ENCODE results near the gene UBR4. TPM values are rescaled to one million over a fixed set of nuclear protein-coding genes. Genes with fewer than 3 reads are reported as not detected.

The UBR4 gene
- total and polyA plus RNA-seq, 3 donors from 2014 or later, result 301 to 708 (median 613) TPM

DNA sequence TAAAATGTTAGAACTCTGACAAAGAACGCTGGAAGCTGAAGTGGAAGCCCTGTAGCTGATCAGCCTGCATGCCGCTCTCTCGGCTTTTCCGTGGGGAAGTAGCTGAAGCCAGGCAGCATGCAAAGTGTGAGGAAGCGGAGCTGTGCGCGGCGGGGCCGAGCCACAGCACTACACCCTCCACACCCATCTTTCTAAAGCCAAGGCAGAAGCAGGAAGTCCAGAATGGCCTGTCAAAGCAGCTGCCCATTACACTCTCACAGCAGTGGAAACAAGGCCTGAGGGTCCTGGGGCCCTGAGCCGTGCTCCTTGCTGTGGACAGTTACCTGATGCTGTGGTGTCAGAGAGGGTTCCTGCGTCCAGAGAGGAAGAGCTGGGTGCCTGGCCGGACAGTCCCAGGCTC, 69.6 kb downstream of the UBR4 start:
- Histone ChIP-seq H3K4me1 (no peaks in the 10 kb centered on the region), H3K9me3 (no peaks in the 10 kb centered on the region), H3K27me3 (no peaks in the 10 kb centered on the region), H3K27ac (no peak overlapping the region), H3K36me3 (ENCODE audit: low read depth, missing control alignments) (no peaks in the 10 kb centered on the region), H3K4me3 (no peak overlapping the region)
- no peak for DNase-seq
- 91% methylated on average over 9 to 12 of the region's 12 CpGs for WGBS, 2 donors
- no peak for TF ChIP-seq POLR2A (IDR thresholded peaks at IDR 0.05)
- TF ChIP-seq, protein P1, sequence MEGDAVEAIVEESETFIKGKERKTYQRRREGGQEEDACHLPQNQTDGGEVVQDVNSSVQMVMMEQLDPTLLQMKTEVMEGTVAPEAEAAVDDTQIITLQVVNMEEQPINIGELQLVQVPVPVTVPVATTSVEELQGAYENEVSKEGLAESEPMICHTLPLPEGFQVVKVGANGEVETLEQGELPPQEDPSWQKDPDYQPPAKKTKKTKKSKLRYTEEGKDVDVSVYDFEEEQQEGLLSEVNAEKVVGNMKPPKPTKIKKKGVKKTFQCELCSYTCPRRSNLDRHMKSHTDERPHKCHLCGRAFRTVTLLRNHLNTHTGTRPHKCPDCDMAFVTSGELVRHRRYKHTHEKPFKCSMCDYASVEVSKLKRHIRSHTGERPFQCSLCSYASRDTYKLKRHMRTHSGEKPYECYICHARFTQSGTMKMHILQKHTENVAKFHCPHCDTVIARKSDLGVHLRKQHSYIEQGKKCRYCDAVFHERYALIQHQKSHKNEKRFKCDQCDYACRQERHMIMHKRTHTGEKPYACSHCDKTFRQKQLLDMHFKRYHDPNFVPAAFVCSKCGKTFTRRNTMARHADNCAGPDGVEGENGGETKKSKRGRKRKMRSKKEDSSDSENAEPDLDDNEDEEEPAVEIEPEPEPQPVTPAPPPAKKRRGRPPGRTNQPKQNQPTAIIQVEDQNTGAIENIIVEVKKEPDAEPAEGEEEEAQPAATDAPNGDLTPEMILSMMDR (IDR thresholded peaks at IDR 0.05), result no peak
- intact Hi-C loops (cut with DNase I; ENCODE audit: low total_unique reads), result no loop called here

DNA sequence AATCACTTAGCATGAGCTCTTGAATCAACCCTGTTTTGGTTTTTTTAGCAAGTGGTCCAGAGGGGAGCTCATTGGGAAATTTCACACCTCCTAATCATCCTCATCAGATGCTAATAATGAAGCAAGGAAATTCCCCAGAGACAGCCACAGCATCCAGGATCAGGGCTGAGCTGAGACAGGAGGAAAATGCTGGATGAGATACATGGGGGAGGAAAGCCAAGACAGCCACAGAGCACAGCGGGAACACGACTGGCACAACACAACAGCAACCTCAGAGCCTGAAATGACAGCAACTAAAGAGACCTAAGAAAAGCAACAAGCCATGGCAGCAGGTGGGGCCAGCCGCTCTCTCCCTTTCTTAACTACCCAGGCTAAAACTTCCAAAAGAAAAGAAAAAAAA, 70.4 kb downstream of the UBR4 start:
- no peak for TF ChIP-seq POLR2A (IDR thresholded peaks at IDR 0.05)
- TF ChIP-seq, protein P1 (IDR thresholded peaks at IDR 0.05), result no peak
- no peak overlapping the region for H3K27ac ChIP-seq
- no peak overlapping the region for H3K4me3 ChIP-seq
- no peaks in the 10 kb centered on the region for H3K4me1 ChIP-seq
- H3K9me3 ChIP-seq, result no peaks in the 10 kb centered on the region
- H3K36me3 ChIP-seq (ENCODE audit: low read depth, missing control alignments), result no peaks in the 10 kb centered on the region
- intact Hi-C loops (cut with DNase I; ENCODE audit: low total_unique reads), result no loop called here
- DNase-seq, result no peak
- 65 to 77% methylated on average over 3 of the region's 3 CpGs for WGBS, 2 donors
- H3K27me3 ChIP-seq, result no peaks in the 10 kb centered on the region

DNA sequence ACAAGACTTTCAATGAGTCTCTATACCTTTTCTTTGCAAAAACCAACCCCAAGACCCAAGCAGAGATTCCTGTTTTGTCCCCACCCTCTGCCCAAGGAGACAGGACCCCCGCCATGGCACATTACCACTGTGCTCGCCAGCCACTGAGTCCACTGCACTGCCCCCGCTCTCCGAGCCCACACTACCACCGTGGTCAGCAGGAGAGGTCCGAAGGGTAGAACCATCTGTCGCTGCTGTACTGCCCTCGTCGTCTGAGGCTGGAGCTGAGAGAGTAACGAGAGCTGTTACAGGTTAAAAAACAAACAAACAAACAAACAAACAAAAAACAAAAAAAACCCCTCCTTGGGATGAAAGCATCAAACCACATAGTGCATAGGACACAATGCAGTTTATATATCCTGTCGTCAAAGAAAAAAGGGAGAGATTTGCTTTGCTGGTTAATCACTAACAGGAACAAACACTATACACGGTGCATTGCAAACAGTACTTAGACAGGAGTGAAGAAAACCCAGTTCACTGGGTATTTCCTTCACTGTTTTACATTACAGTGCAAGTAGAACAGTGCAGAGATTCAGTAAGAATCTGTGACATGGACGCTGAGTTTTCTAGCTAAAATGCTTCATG, 71.0 kb downstream of the UBR4 start:
- TF ChIP-seq, protein P1 (IDR thresholded peaks at IDR 0.05), result no peak
- no peak for TF ChIP-seq POLR2A (IDR thresholded peaks at IDR 0.05)
- Histone ChIP-seq H3K36me3 (ENCODE audit: low read depth, missing control alignments) (no peaks in the 10 kb centered on the region), H3K27me3 (no peaks in the 10 kb centered on the region), H3K4me1 (no peaks in the 10 kb centered on the region), H3K9me3 (no peaks in the 10 kb centered on the region), H3K4me3 (no peak overlapping the region), H3K27ac (no peak overlapping the region)
- no peak for DNase-seq
- intact Hi-C loops (cut with DNase I; ENCODE audit: low total_unique reads), result no loop called here
- WGBS, 2 donors, result 78 to 79% methylated on average over 13 of the region's 13 CpGs

DNA sequence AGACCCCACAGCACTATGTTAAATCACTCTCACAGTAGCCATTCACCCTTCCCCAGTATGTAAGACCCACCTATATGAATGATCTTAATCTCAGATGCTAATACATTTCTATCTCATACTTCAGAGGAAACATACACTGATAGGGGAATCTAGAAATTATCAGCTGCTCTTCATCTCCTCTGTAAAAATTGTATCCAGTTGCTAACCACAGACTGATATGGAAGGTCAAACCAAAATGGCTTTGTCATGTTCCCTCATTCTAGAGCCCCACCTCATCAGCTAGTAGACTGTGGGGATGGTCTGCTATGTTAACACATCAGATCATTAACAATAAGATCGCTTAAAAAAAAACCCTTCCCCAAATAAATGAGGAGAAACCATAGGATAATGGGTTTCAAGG, 71.7 kb downstream of the UBR4 start:
- TF ChIP-seq POLR2A (IDR thresholded peaks at IDR 0.05), result no peak
- TF ChIP-seq, protein P1 (IDR thresholded peaks at IDR 0.05), result no peak
- no peaks in the 10 kb centered on the region for H3K4me1 ChIP-seq
- H3K4me3 ChIP-seq, result no peak overlapping the region
- DNase-seq, result no peak
- no peaks in the 10 kb centered on the region for H3K9me3 ChIP-seq
- intact Hi-C loops (cut with DNase I; ENCODE audit: low total_unique reads), result no loop called here
- H3K36me3 ChIP-seq (ENCODE audit: low read depth, missing control alignments), result no peaks in the 10 kb centered on the region
- 89 to 98% methylated on average over 1 of the region's 1 CpG for WGBS, 2 donors
- no peaks in the 10 kb centered on the region for H3K27me3 ChIP-seq
- H3K27ac ChIP-seq, result no peak overlapping the region

DNA sequence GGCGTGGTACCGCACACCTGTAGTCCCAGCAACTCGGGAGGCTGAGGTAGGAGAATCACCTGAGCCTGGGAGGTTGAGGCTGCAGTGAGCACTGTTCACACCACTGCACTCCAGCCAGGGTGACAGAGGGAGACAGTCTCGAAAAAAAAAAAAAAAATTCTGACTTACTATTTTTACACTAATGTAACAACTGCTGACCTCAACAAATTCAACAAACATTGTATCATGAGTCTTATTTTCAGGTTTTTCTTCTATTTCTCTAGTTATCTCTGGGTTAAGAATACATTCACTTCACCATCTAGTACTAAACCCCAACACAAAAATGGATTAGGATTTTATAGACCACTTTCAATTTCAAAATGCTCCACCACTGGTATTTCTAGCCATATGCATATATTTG, 72.9 kb downstream of the UBR4 start:
- intact Hi-C loops (cut with DNase I; ENCODE audit: low total_unique reads), result no loop called here
- H3K4me3 ChIP-seq, result no peak overlapping the region
- 80 to 88% methylated on average over 4 of the region's 4 CpGs for WGBS, 2 donors
- H3K27me3 ChIP-seq, result no peaks in the 10 kb centered on the region
- H3K4me1 ChIP-seq, result no peaks in the 10 kb centered on the region
- no peaks in the 10 kb centered on the region for H3K9me3 ChIP-seq
- TF ChIP-seq, protein P1 (IDR thresholded peaks at IDR 0.05), result no peak
- no peak for TF ChIP-seq POLR2A (IDR thresholded peaks at IDR 0.05)
- no peak for DNase-seq
- H3K27ac ChIP-seq, result no peak overlapping the region
- H3K36me3 ChIP-seq (ENCODE audit: low read depth, missing control alignments), result no peaks in the 10 kb centered on the region
